NCI-H2171 (cell line): ENCODE data around the gene LURAP1L.

Source experiments
- DNase-seq: peaks from one replicate; lab custom pipeline; 2025; lab: John Stamatoyannopoulos, UW

Gene LURAP1L

DNA sequence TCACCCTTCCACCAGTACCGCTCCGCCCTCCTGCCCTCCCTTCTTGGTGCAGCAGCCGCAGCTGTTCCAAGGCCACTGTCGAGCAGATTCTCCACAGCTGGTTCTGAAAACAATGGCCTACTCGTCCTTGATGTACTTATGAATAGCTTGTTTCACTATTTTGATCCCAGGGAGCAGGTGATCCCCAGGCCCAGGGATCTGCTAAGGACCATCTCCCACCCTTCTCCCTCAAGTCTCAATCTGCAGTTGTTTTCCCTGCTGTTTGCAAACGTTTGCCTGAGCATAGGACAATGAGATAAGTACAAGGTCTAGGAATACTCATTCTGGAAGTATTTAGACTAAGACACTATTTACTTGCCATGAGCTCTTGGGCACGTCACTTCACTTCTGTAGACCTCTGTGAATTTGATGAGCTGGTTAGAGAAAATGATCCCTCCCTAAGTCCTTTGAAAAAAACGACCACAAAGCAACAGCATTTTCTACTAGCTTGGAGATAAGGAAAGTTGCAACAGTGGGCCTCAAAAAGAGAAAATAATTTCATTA, 1.8 kb downstream of the LURAP1L start:
- DNase-seq = no peak

DNA sequence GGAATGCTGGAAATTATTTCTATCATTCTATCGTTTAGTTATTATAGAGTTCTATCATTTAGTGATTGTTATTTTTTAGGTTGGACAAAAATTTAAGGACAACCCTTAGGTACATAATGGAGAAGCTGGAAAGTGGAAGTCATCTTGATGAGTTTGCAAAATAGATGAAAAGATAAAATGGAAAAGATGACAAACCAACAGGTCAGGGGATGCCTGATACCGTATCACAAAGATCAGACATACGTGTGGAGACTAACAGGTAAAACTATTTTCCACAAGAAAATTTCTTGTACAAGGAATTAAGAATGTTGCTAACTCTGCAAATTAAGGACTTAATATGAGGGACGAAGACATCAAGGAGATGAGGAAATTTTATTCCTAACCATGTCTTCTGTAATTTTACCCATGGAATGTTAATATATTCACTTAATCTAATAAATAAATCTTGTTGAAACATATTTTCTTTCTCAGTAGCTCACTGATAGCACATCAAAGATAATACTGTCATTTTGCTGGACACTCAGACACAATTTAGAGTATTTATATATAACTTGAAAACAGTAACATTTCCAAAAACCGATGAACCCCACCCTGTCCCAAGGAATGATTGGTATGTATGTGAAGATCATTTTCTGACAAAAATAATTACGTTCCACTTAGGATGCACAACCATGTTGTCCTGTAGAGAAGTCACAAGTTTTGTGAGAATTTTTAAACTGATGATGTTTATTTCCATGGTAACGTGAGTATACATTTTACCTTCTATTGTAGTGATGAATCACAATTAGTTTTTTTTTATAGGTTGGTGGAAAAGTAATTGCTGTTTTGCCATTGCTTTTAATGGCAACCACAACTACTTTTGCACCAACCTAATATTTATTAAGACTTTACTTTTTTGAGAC, 2.6 kb downstream of the LURAP1L start:
- no peak for DNase-seq

DNA sequence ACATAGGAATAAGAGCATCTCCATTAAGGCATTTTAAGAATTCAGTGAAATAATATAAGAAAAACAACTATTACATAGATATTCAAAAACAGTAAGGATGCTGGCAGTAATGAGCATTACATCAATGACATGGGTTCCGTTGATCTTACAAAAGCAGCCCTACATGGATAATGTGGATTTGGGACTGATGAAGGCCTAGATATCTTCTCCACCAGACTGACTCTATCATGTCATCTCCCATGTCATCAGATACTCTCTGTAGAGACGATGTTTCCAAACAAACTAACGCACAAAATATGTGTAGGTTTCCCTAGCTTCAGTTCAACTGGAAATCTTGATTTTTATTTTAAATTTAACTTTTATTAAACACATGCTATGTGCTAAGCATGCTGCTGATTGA, 3.6 kb downstream of the LURAP1L start:
- no peak for DNase-seq

DNA sequence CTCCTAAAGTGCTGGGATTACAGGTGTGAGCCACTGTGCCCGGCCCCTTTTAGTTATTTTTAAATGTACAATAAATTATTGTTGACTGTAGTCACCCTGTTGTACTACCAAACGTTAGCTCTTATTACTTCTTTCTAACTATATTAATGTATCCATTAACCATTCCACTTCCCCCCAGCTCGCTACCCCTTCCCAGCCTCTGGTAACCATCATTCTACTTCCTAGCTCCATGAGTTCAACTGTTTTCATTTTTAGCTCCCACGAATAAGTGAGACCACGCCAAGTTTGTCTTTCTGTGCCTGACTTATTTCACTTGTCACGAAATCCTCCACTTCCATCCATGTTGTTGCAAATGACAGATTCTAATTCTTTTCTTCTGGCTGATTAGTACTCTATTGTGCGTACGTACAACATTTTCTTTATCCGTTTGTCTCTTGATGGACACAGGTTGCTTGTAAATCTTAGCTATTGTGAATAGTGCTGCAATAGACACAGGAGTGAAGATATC, 6.5 kb downstream of the LURAP1L start:
- DNase-seq = no peak

DNA sequence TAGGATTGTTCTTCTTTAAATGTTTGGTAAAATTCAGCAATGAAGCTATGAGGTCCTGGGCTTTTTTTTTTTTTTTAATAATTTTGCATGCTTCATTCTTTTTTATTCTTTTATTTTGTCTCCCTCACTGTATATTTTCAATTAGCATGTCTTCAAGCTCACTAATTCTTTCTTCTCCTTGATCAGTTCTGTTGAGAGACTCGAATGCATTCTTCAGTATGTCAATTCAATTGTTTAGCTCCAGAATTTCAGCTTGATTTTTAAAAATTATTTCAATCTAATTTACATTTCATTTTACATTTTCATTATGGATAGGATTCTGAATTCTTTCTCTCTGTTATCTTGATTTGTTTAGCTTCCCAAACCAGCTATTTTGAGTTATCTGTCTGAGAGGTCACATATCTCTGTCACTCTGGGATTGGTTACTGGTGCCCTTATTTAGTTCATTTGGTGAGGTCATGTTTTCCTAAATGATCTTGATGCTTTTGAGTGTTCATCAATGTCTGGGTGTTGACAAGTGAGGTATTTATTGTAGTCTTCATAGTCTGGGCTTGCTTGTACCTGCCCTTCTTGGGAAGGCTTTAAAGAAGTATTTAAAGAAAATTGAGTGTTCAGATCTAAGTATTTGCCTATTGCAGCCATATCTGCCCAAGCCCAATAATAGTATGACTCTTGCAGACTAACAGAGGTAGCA, 9.1 kb downstream of the LURAP1L start:
- DNase-seq = no peak

DNA sequence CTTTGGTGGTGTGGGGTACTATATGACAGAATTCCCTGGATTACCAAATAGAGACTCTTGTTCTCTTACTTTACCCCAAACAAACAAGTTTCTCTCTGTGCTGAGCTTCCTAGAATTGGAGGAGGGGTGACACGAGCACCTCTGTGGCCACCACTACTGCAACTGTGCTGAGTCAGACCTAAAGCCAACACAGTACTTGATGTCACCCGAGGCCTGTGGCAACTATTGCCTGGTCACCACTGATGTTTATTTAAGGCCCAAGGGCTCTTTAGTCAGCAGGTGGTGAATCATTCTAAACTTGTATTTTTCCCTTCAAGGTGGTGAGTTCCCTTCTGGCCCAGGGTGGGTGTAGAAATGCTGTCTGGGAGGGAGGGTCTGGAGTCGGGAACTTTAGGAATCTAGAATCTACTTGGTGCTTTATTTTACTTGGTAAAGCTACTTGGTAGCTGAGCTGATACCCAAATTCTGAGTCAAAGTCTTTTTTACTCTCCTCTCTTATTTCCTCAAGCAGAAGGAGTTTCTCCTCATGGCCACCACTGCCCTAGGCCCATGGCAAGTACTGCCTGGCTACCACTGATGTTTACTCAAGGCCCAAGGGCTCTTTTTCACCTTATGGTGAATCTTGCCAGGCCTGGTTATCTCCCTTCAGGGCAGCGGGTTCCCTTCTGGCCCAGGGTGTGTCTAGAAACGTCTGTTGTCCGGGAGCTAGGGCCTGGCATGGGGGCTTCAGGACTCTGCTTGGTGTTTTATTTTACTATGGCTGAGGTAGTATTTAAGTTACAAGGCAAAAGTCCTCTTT, 9.8 kb downstream of the LURAP1L start:
- DNase-seq = no peak

DNA sequence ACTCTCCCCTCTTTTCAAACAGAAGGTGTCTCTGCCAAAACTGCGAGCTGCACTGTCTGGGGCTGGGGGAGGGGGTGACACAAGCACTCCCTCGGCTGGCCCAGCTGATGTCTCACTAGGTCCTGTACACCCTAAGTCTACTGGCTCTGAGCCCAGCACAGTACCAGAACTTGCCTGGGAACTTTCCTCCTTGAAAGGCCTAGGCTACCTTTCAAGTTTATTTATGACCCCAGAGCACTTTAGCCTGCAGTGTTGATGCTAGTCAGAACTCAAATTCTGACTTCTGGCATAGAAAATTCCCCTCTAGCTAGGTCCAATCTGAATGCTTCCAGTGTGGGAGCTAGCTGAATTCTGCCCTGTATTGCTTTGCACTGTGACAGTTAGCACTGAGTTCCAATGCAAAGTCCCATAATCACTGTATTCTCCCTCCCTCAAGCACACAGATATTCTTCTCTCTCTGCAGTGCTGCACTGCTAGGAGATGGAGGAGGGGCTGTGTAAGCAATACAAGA, 10.5 kb downstream of the LURAP1L start:
- DNase-seq = no peak

DNA sequence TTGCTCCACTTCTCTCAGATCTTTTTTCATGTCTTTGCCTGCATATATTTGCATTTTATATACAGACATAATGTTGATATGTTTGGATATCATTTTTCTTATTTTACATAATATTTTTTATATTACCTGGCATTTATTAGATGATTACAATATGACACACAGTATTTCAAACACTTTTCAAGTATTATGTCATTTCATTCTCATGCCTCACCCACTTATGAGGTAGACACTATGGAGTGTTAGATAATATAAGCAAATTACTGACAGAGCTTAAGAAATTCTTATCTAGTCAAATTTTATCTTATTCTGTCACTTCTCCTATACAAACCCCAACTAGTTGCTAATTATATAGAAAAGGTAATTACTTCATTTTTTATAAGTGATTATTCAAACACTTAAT, 11.1 kb downstream of the LURAP1L start:
- no peak for DNase-seq

DNA sequence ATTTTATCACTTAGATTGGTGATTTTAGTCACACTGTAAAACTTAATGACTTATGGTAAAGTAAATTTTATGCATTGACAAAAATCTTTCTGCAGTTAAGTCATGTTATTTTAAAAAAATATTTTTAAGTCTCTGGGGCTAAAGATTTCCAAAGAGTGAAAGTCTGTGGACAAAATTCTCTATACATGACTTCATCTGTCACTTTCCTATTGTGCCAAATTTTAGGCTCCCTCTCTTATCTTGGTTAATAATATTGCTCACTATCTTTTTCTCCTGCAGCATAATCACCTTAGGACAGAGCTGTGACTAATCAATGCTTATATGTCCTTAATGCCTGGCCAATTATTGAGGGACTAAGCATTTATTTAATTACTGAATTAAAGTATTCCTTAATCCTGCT, 15.2 kb downstream of the LURAP1L start:
- DNase-seq = no peak

DNA sequence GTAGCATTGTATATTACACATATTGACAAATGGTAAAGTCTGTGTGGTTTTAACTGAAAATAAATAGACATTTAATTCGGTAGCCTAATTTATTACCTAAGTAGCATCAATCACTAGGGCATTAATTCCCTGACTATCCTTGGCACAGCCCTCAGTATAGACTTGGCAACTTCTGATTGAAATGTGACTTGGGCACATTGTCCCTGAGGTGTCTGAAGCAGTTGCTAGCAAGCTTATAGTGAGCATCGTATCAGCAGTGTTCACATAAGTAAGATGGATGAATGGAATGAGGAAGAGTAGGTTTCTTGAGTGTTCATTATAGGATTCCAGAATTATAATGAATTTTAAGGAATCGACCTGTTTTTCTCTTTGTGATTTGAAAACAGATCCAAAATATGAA, 16.1 kb downstream of the LURAP1L start:
- no peak for DNase-seq

DNA sequence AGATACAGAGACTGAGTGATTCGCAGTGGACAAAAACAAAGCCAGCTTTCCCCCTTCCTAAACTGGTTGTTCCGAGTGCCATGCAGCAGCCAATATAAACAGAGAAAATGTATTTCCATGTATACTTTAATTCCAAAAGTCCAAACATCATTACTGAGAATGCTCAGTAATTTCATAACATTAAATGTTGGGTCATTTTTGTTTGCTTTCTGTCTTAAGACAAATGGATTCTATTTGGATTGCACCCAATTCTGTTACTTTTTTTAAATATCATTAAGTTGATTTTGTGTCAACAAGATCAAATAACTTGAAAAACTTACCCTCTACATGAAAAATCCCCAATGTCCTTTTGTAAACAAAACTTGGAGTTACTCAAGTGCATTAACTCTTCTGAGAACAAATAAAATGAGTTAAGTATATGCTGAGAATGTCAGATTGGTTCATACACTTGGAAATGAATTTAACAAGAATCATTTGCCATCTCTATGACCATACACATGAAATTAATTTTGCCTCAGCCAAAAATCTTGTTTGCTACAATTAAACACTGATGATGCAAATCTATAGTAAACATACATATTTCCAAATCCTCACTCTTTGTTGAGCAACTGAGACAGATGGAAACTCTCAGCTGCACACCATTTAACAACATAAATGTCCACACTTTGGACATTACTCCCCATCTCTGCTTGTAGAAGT, 19.4 kb downstream of the LURAP1L start:
- no peak for DNase-seq

DNA sequence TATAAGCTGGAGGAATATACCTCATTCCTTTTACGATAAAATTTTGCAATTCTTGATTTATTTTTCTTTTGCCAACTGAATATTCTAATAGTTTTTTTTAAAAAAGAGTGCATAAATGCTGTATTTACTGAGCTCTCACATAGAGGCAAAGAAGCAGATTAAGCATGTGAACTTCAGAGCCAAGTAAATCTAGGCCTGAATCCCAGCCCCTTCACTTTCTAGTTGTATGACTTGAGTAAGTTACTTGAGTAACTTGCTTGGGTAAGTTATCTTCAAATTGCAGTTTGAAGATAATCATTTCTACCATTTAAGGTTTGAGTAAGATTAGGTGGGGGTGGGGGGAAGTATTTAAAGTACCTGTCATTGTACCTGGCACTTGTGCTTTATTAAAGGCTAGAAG, 21.8 kb downstream of the LURAP1L start:
- DNase-seq = no peak

DNA sequence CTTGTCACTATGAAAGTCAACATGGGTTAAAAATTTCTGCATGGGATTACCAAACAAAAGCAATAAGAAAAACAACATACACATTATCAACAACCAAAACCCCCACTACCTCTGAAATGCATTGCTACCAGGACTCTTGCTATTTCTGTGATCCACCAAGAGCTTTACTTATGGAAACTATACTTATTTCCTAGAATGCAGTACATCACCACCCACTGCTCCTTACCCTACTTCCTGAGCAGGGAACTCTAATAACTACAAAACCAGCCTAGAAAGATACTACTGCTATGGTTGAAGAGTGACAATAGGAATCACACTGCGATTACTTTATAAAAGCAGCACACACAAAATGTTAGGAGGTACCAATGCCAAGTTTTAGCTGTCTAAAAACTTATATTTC, 22.2 kb downstream of the LURAP1L start:
- DNase-seq = no peak

DNA sequence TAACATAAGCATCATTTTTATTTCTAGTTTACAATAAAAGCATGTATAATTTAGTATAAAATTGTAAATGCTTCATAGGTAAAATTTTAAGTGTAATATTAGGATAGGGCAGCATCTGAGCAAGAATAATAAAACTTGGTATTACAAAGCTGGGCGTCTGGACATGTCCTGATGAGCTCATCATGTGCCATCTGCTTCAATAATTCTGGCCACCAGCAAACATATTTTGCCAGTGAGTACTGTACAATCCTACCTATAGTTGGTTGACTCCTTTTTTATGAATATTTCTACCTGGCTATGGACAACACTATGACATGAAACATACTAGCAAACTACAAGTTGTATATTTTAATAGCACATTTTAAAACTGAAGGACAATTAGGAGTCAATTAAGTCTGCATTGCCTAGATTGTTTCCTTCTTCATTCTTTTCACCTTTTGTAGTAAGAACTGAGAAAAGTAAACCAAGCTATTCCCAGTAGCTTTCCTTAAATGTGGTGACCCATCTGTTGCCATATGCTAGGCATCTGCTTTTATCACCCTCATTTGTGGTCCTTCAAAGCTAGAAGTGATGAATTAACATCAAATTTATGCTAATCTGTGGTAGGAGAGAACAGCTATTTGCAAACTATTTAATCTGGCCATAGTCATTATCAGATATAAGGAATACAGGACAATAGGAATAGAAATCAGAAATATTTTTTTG, 23.4 kb downstream of the LURAP1L start:
- peak; percentile 43 for DNase-seq

DNA sequence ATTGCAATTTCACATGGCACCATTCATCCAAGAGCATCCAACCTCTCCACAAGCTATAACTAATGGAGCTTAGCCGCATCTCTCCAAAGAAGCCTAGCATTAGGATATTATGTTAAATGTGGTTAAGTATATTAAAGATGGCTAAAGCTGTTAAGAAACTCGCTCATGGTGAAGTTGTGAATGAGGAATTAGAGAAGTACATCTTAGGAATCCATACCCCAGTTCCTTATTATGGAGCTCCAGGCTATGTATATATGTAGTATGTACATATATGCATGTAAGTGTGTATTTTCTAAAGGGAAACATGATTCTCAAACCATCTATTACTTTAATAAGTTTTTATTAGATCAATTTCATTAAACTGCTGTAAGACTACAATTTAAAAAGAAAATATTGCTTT, 26.4 kb downstream of the LURAP1L start:
- DNase-seq = no peak

DNA sequence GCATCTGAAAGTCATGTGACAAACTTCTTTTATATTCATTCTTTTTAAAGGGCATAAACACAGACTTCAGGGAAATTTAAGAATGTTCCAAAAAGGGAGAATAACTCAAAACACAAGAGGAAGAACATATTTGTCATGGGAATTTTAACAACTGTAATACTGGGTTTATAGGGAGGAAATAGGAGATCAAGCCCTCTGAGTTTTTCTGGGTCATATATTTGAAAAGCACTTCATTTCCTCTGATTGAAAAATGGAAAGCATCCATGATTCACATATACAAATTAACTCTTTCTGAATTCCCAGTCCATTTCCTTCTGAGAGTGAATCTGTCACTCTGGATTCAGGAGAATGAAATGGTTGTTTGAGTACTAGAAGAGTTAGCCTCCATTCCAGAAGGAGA, 26.8 kb downstream of the LURAP1L start:
- DNase-seq = no peak

DNA sequence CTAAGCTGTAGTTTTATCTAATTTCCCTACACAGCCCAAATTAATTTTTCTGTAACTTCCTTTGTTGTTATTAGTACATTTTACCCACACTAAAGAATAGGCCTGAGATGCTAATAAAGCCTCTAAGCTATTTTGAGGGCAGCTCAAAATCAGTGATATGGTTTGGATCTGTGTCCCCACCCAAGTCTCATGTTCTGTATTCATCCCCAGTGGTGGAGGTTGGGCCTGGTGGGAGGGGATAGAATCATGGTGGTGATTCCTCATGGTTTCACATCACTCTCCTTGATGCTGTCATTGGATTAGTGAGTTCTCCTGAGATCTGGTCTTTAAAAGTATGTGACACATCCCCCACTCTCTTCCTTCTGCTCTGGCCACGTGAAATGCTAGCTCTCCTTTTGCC, 27.3 kb downstream of the LURAP1L start:
- DNase-seq = no peak

DNA sequence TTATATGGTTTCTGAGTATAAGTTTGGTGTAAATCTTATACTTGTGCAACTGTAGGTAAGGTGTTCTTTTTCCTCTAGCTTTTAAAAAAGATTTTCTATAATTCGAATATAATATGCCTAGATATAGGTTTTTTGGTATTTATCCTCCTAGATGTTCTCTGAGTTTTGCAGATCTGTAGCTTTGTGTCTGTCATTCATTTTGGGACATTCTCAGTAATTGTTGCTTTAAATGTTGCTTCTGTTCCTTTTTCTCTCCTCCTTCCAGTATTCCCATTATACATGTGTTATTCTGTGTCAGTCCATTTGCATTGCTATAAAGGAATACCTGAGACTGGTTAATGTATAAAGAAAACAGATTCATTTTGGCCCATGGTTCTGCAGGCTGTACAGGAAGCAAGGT, 33.7 kb downstream of the LURAP1L start:
- no peak for DNase-seq

DNA sequence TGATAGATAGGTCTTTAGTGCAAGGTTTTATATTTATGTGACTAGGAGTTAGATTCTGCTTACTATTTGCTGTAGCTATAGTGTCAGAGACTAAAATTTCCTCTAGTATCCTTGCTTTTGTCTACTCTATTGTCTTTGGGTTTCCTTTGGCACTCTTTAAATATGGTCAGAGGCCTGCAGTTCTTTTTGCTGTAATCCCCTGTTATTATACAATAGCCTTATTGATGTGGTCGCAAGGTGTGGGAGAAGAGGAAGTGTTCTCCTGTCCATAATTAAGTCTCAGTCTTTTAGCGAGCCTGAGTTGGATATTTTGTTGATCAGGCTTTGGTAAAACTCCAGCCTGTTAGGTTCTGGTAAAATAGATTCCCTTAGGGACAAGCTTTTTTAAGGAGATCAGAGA, 34.9 kb downstream of the LURAP1L start:
- no peak for DNase-seq

DNA sequence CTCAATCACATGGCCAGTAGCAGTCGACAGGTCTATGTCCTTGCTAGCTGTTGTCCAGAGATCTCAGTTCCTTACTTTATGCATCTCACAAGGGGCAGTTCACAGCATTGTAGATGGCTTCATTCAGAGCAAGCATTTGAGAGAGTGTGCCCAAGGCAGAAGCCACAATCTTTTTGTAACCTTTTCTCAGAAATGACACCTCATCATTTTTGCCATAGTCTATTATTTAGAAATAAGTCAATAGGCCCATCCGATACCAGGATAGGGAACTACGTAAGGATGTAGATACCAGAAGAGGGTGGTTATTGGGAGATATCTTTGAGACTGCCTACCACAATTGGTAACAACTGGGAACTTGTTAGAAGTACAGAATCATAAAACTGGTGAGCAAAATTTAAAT, 37.1 kb downstream of the LURAP1L start:
- DNase-seq = no peak

DNA sequence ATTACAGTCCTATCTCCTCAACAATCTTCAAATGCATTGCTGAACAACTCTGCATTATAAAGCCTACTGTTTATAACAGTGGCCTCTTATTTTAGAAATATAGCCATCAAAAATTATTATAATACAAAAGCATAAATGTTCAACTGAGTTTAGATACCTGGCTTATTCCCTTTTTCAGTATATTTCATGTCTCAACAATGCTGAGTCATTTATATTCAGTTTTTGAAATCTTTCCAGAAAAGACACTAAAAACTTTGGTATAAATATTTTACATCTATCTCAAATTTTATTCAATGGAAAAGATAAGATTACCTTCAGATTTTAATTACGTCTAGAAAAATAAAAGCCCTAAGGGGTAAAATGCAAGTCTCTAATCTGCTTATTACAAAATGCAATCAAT, 37.9 kb downstream of the LURAP1L start:
- DNase-seq = no peak
